Pancreas (tissue), 10 donors: ENCODE results near the gene ZNF429. TPM values are rescaled to one million over a fixed set of nuclear protein-coding genes. Genes with fewer than 3 reads are reported as not detected.
A peak's percentile ranks its signal among the peaks of the same experiment; 100 is the strongest.

Experiments
- ATAC-seq, 4 donors: fragments of 200-7000 bp; cut with Tn5 transposase; one replicate each; pipeline versions ENCODE4 v1.8.0 to v1.9.1; 2020; ENCODE audit warnings: mild to moderate bottlenecking in 4 of 4, moderate library complexity in 4 of 4
- DNase-seq, 6 donors: peaks; one replicate each; pipeline ENCODE4 v3.0.0-alpha.2; 2020
- FAIRE-seq: peaks from 2 replicates; lab custom pipeline; 2012; peaks lifted over from hg19 to GRCh38; lab: Jason Lieb, UNC
- H3K27ac ChIP-seq, 4 donors: fragments of 200-600 bp; sonication (generic); 1 replicate in 3 of 4; 2 replicates in 1 of 4; pipeline versions ENCODE4 v1.5.0 to v1.8.0; 2020
- H3K27me3 ChIP-seq, 4 donors: fragments of 200-600 bp; one replicate each; pipeline ENCODE4 v1.8.0; 2021
- H3K36me3 ChIP-seq, 3 donors: fragments of 200-600 bp; sonication (generic) in 1 of 3; one replicate each; pipeline versions ENCODE4 v1.5.0 to v1.8.0; 2020 to 2021
- H3K4me1 ChIP-seq, 3 donors: fragments of 200-600 bp; one replicate each; pipeline ENCODE4 v1.8.0; 2021
- H3K4me3 ChIP-seq, 4 donors: fragments of 200-600 bp; sonication (generic) in 2 of 4; one replicate each; pipeline versions ENCODE4 v1.5.0 to v1.8.0; 2020 to 2021
- H3K9me3 ChIP-seq, 4 donors: fragments of 200-600 bp; one replicate each; pipeline ENCODE4 v1.8.0; 2021
- WGBS, 2 donors: extraction: QIAGEN DNeasy Blood & Tissue Kit; methylation state at CpG; one replicate each; pipeline ENCODE4 v1.1.7; 2013; 5-methylcytosine and 5-hydroxymethylcytosine counted together
- intact Hi-C, 3 donors: fragments of 100-400 bp; cut with DNase I; formaldehyde crosslinking; loops; one replicate each; pipeline versions ENCODE4 v1.11.1 to v1.14.2; 2022
- polyA plus RNA-seq, 2 donors: library from polyadenylated mRNA; stranded (reverse); fragments of 200-250 nt; gene quantifications; one replicate each; pipeline ENCODE4 v1.2.3, GENCODE V29; 2013
- total RNA-seq, 6 donors: library from RNA; stranded (reverse); fragmentation: NEBNext Ultra II Directional in 4 of 6; extraction: Animal tissue kit (Norgen Biotek cat#: 25700) in 4 of 6; gene quantifications; one replicate each; pipeline versions ENCODE4 v1.2.1 to v1.2.4, GENCODE V29; 2021 to 2023
- TF ChIP-seq, protein P1 (sequence below), 4 donors: fragments of 200-600 bp; sonication (generic) in 3 of 4; IDR thresholded peaks; one replicate each; pipeline versions ENCODE4 v1.5.0 to v1.8.0; 2021; ENCODE audit warnings: antibody characterized with exemption in 4 of 4
- donor health status: healthy with polysubstance abuse.
- donor health status: DM: no; HTN: no; CAD: no; lungs with moderate emphysema.
- donor health status: DM: no; HTN: no; CAD: no.
- donor health status: control.
- donor health status: control.
- donor health status: Bipolar disorder and iron deficiency.
- donor health status: DM: yes; HTN: yes; CAD: no.
- donor health status: DM: no; HTN: no; CAD: no.
- donor health status: DM: no; HTN: no; CAD: no.
- donor health status: DM: yes; HTN: yes; CAD: no.

The ZNF429 gene
- total and polyA plus RNA-seq, 8 donors = 6.8 to 12.6 (median 9.9) TPM

DNA sequence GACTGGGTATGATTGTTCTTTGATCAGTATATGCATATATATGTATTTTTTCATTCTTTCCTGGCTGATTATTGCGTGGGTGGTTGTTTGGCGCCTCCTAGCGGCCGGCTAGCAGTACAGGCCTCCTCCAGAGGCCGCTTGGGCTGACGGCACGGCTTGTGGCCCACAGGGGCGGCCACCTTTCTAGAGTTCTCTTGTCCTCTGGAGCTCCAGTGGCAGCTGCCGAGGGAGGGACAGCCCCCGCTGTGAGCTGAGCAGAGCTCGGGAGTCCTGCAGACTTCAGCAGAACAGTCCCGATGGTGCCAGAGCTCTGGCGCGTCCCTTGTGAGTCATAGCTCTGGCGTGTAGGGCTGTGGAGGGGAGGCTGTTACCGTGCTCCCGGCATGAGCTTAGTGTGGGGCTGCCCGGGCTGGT lies 22.5 kb upstream of the ZNF429 start:
- no peaks in the 10 kb centered on the region for H3K4me1 ChIP-seq
- TF ChIP-seq, protein P1, sequence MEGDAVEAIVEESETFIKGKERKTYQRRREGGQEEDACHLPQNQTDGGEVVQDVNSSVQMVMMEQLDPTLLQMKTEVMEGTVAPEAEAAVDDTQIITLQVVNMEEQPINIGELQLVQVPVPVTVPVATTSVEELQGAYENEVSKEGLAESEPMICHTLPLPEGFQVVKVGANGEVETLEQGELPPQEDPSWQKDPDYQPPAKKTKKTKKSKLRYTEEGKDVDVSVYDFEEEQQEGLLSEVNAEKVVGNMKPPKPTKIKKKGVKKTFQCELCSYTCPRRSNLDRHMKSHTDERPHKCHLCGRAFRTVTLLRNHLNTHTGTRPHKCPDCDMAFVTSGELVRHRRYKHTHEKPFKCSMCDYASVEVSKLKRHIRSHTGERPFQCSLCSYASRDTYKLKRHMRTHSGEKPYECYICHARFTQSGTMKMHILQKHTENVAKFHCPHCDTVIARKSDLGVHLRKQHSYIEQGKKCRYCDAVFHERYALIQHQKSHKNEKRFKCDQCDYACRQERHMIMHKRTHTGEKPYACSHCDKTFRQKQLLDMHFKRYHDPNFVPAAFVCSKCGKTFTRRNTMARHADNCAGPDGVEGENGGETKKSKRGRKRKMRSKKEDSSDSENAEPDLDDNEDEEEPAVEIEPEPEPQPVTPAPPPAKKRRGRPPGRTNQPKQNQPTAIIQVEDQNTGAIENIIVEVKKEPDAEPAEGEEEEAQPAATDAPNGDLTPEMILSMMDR (IDR thresholded peaks at IDR 0.05) = peak; percentile 90 to 95 (median 91)
- DNase-seq (peak; percentile 42 to 83 (median 74)), ATAC-seq (peak; percentile 83 to 94 (median 90)), FAIRE-seq (no peak)
- intact Hi-C loops = loop anchor here in 2 of 3 donors (5.0 to 10.0 kb wide), 3 partner anchors 212 to 281 kb away; no protein-coding TSS in a partner anchor
- H3K27ac ChIP-seq = peak overlapping the region in 1 of 4 donors; percentile 23
- H3K27me3 ChIP-seq = no peaks in the 10 kb centered on the region
- H3K36me3 ChIP-seq = no peaks in the 10 kb centered on the region
- no peak overlapping the region for H3K4me3 ChIP-seq
- no peaks in the 10 kb centered on the region for H3K9me3 ChIP-seq
- 56 to 59% methylated on average over 18 of the region's 18 CpGs for WGBS, 2 donors

DNA sequence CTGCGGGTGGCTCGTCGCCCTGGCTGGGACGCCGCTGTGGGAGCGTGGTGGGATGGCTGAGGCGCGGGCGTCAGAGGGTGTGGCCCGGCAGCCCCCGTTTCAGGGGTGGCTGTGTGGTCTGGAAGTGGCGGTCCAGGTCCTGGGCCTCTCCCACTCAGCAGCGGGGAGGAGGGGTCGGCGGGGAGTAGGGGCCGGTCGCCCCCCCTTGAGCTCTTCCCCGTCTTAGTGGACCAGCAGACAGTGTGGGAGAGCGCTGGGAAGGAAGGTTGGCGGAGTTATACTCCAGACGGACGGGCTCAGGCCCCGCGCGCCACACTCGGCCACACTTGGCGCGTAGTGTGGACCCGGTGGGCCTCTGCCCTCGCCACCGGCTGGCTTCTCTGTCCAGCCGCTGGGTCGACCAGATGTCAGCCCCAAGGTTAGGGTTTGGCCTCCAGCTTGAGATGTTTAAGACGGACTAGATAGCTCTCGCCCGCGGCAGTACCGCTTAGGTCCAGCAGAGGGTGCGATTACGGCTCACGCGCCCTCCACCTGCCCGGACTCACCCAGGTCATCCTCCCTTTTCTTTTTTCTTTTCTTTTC lies 21.7 kb upstream of the ZNF429 start:
- no peak overlapping the region for H3K4me3 ChIP-seq
- no peak for FAIRE-seq
- no peaks in the 10 kb centered on the region for H3K9me3 ChIP-seq
- no peaks in the 10 kb centered on the region for H3K36me3 ChIP-seq
- DNase-seq = peak in 5 of 6 donors; percentile 25 to 83 (median 63)
- H3K4me1 ChIP-seq = no peaks in the 10 kb centered on the region
- H3K27ac ChIP-seq = no peak overlapping the region
- 76 to 84% methylated on average over 43 of the region's 43 CpGs for WGBS, 2 donors
- TF ChIP-seq, protein P1 (IDR thresholded peaks at IDR 0.05) = peak; percentile 43 to 66 (median 49)
- intact Hi-C loops = loop anchor here in 2 of 3 donors (5.0 to 10.0 kb wide), 3 partner anchors 211 to 281 kb away; no protein-coding TSS in a partner anchor
- peak; percentile 62 to 83 (median 75) for ATAC-seq
- no peaks in the 10 kb centered on the region for H3K27me3 ChIP-seq

DNA sequence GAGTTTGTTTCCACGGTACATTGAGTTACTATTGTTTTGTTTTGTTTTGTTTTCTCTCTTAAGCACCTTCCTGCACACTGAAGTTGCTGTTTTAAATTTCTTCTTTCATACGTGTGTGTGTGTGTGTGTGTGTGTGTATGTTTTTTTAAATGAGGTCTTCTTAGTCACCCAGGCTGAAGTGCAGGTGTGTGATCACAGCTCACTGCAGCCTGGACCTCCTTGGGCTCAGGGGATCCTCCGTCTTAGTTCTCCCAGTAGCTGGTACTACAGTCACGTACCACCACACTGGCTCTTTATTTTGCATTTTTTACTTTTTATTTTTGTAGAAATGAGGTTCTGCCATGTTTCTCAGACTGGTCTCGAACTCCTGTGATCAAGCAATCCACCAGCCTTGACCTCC lies 20.8 kb upstream of the ZNF429 start:
- Histone ChIP-seq H3K9me3 (no peaks in the 10 kb centered on the region), H3K27ac (no peak overlapping the region), H3K4me1 (no peaks in the 10 kb centered on the region), H3K36me3 (no peaks in the 10 kb centered on the region), H3K4me3 (no peak overlapping the region), H3K27me3 (no peaks in the 10 kb centered on the region)
- FAIRE-seq (no peak), DNase-seq (no peak), ATAC-seq (no peak)
- intact Hi-C loops = loop anchor here in 2 of 3 donors (5.0 to 10.0 kb wide), 3 partner anchors 210 to 282 kb away; no protein-coding TSS in a partner anchor
- WGBS, 2 donors = 88 to 90% methylated on average over 5 of the region's 5 CpGs
- TF ChIP-seq, protein P1 (IDR thresholded peaks at IDR 0.05) = no peak

DNA sequence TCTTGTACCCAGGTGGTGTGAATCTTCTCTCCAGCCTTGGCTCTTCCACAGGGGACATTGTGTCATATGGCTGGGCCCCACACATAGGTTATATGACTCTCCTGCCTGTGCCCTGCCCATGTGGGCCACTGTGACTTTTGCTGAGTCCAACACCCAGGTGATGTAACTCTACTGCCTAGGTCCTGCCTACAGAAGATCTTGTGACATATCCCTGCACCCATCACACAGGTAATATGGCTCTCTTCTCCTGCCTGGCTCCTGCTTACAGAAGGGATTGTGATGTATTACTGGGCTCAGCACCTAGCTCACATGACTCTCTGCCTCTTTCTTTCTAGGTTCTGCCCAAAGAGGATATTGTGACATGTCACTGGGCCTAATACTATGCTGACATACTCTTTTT lies 19.5 kb upstream of the ZNF429 start:
- no peaks in the 10 kb centered on the region for H3K9me3 ChIP-seq
- no peak for DNase-seq
- no peak overlapping the region for H3K4me3 ChIP-seq
- H3K27ac ChIP-seq = no peak overlapping the region
- intact Hi-C loops = loop anchor here in 1 of 3 donors (10.0 kb wide), 2 partner anchors 209 to 281 kb away; no protein-coding TSS in a partner anchor
- FAIRE-seq = no peak
- no peak for ATAC-seq
- H3K4me1 ChIP-seq = no peaks in the 10 kb centered on the region
- TF ChIP-seq, protein P1 (IDR thresholded peaks at IDR 0.05) = no peak
- H3K36me3 ChIP-seq = no peaks in the 10 kb centered on the region
- H3K27me3 ChIP-seq = no peaks in the 10 kb centered on the region

DNA sequence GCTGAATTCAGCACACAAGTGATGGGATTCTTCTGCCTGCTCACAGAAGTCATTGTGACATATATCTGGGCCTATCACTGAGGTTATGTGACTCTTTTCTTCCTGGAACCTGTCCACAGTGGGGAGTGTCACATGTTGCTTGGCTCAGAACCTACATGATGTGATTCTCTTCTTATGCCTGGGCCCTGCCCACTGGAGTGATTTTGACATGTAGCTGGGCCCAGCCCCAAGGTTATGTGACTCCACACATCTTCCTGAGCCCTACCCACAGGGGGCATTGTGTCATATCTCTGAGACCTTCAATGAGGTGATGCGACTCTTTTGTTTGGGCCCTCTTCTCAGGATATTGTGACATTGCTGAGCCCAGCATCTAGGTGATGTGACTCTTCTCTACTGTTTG lies 17.4 kb upstream of the ZNF429 start:
- intact Hi-C loops = loop anchor here in 1 of 3 donors (10.0 kb wide), 2 partner anchors 207 to 283 kb away; no protein-coding TSS in a partner anchor
- DNase-seq (no peak), ATAC-seq (no peak), FAIRE-seq (no peak)
- Histone ChIP-seq H3K36me3 (no peaks in the 10 kb centered on the region), H3K27me3 (no peaks in the 10 kb centered on the region), H3K9me3 (no peaks in the 10 kb centered on the region), H3K4me3 (no peak overlapping the region), H3K4me1 (no peaks in the 10 kb centered on the region), H3K27ac (no peak overlapping the region)
- TF ChIP-seq, protein P1 (IDR thresholded peaks at IDR 0.05) = no peak
- WGBS, 2 donors = 95 to 96% methylated on average over 1 of the region's 1 CpG
